HG02840 (cell line): ENCODE results near the gene TRIM46.
"Not testable (repeated sequence)": the region's sequence is repeated elsewhere in the genome, so short reads cannot be mapped to it uniquely, and the experiment has no call there.

Experiments used
- ATAC-seq: cut with Tn5 transposase; IDR thresholded peaks from one replicate; pipeline ENCODE4 v1.9.1; 2021; ENCODE audit warnings: mild to moderate bottlenecking, moderate library complexity, moderate number of reproducible peaks; ENCODE audit not compliant: unreplicated experiment, low FRiP score

TRIM46 gene

DNA sequence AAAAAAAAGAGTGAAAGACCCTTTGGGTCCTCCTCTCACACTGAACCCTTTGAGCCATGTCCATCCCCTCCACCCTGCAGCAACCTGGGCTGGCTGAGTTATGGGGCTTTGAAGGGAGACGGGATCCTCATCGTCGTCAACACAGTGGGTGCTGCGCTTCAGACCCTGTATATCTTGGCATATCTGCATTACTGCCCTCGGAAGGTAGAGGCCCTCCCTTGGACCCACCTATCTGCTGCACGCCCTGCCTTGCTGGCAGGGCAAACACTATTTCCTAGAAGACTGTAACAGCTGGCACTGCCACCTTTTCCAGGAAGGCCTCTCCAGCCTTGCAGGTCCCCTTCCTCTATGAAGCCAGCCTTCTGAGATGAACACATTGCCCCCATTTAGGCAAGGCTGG is 36.9 kb upstream of the TRIM46 start:
- no peak for ATAC-seq

DNA sequence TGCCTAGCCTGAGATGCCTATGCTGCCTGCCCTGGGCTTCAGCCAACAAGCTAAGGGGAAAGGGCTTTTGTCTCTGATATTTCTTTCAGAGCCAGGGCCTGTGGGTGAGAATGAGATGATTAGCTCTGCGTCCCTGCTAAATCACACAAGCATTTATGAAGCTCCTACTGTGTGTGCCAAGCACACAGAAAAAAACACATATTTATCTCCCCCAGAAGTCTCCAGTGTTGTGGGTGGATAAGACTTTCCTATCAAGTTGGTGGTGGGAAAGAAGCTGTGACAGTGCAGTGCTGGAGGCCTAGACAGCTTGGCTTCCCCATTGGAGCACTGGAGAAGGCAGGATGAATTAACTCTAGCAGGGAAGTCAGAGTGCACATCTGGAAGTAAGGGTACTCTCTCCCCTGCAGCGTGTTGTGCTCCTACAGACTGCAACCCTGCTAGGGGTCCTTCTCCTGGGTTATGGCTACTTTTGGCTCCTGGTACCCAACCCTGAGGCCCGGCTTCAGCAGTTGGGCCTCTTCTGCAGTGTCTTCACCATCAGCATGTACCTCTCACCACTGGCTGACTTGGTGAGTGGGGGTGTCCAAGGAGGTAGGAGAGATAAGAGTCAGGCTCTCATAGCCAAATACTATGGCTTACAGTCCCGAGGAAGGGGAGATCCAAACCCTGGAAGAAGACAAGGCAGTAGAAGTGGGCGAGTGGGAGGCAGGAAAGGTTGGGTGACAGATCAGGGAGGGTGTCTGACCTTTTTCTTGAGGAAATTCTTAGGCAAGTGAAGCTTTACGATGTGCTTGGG is 36.3 kb upstream of the TRIM46 start:
- no peak for ATAC-seq

DNA sequence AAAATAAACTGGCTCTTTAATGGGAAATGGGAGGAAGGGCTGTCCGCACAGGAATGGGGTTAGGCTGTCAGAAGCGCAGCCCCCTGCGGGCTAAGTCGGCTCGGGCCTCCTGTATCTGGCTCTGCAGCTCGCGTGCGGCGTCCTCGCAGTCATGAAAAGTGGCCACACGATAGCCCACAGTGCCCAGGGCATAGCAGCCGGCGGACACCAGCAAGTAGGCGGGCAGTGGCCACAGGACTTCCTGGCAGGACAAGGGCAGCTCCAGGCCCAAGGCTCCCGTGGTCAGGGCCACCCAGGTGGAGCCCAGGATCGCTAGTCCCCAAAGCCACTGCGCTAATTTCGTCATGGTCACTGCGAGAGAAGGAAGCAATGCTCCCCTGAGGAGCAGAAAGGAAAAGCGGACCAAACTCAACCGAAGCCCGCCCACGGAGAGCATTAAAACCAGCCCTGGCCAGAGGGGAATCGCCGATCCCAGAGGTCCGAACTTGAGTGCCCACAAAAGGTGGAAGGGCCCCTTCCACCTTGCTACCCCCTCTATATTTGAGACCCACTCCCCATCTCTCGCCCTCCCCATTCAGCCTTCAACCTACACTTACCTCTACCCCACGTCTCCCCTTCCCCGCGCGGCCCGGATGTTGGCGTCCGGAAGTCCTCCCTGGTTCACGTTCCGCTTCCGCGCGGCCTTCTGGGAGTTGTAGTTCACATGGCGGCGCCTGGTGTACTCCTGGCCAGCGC is 33.6 kb upstream of the TRIM46 start, which contains the start of gene DPM3:
Gene DPM3, minus strand, starts transcription at position 637 of the 735 bp plus-strand sequence. Its CDS starts 291 bp downstream, at position 346.
- ATAC-seq: peak; percentile 49

DNA sequence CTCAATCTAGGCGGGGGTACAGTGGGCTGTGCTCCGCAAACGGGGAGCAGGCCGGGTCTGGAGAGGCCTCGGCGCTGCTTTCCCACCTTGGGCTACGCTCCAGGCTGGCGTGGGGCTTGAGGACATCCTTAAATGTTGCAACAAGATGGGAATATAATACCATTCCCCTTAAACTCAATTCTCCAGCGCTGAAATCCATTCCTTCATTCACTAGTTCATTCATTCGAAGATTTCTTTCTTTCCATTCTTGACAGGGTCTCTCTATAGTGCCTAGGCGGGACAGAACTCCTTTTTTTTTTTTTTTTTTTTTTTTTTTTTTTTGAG is 33.1 kb upstream of the TRIM46 start:
- ATAC-seq: no peak

DNA sequence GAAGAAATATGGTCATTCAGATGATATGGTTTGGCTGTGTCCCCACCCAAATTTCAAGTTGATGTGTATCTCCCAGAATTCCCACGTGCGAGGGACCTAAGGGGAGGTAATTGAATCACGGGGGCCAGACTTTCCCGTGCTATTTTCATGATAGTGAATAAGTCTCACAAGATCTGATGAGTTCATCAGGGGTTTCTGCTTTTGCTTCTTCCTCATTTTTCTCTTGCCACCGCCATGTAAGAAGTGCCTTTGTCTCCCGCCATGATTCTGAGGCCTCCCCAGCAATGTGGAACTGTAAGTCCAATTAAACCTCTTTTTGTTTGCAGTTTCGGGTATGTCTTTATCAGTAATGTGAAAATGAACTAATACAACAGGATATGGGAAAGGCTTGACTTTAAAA is 31.9 kb upstream of the TRIM46 start:
- no peak for ATAC-seq

DNA sequence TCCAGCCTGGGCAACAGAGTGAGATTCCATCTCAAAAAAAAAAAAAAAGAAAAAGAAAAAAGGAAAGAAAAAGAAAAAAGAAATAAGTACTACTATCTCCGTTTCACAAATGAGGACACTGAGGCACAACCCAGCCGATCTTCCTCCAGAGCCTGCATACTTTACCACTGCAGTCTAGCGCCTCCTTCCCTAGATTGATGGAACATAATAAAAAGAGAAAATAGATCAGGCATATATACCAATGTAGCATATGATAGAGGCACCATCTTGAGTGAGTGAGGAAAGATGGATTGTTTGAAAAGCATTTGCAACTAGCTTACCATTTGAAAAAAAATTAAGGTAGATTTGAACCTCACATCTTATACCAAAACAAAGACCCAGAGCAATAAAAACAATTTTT is 28.2 kb upstream of the TRIM46 start:
- no peak for ATAC-seq

DNA sequence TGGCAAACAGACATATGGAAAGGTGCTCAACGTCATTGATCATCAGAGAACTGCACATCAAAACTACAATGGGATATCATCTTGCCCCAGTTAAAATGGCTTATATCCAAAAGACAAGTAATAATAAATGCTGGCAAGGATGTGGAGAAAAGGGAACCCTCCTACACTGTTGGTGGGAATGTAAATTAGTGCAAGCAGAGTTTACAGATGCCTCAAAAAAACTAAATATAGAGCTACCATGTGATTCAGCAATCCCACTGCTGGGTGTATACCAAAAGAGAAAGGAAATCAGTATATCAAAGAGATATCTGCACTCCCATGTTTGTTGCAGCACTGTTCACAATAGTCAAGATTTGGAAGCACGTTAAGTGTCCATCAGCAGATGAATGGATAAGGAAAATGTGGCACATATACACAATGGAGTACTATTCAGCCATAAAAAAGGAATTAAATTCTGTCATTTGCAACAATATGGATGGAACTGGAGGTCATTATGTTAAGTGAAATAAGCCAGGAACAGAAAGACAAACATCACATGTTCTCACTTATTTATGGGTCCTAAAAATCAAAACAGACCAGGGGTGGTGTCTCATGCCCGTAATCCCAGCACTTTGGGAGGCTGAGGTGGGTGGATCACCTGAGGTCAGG is 17.5 kb upstream of the TRIM46 start:
- not testable (repeated sequence) for ATAC-seq

DNA sequence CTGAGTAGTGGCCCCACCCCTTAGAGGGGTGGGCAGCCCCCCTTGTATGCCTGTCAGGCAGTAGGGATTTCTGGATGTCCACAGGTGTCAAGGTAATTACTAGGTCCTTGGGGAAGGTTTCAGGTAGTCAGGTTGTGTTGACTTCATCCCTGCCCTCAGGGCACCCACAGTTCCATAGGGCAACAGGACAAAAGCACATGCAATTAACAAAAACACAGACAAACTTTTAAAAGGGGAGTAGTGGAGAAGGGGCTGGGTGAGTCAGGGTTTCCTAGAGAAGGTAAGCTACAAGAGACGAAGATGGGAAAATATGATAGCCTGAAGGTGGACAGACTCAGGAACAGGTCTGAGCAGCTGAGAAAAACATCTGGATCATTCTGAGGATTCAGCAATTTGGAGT is 14.7 kb upstream of the TRIM46 start:
- ATAC-seq: no peak

DNA sequence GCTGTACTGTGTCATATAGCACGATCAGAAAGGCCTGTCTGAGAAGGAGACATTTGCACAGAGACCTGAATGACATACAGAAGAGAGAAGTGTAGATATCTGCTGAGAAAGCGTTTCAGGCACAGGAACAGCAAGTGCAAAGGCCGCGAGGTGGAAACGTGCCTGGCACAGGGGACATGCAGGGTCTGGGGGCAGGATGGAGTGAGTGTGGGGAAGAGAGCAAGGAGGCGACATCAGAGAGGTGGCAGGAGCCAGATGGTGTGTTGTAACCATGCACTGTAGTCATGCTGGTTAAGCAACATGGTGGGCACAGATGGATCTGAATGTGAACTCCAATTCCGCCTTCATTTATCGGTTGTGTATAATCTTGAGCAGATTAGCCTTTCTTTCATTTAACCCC is 13.5 kb upstream of the TRIM46 start:
- ATAC-seq: no peak

DNA sequence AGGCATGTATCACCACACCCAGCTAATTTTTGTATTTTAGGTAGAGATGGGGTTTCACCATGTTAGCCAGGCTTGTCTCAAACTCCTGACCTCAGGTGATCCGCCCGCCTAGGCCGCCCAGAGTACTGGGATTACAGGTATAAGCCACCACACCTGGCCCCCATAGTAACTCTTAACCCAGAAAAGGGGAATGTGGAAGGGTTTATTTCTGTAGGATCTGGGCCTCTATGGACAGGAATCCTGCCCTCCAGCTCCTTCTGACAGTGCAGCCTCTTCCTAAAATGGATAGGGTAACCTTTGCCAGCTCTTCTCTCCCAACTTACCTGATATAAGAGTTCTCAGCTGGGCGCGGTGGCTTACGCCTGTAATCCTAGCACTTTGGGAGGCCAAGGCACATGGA is 11.0 kb upstream of the TRIM46 start:
- not testable (repeated sequence) for ATAC-seq

DNA sequence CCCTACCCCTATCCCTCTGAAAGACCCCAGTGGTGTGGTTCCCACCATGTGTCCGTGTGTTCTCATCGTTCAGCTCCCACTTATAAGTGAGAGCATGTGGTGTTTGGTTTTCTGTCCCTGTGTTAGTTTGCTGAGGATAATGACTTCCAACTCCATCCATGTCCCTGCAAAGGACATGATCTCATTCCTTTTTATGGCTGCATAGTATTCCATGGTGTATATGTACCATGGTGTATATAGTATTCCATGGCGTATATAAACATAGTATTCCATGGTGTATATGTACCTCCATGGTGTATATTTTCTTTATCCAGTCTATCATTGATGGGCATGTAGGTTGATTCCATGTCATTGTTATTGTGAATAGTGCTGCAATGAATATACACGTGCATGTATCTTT is 9.9 kb upstream of the TRIM46 start:
- ATAC-seq: not testable (repeated sequence)

DNA sequence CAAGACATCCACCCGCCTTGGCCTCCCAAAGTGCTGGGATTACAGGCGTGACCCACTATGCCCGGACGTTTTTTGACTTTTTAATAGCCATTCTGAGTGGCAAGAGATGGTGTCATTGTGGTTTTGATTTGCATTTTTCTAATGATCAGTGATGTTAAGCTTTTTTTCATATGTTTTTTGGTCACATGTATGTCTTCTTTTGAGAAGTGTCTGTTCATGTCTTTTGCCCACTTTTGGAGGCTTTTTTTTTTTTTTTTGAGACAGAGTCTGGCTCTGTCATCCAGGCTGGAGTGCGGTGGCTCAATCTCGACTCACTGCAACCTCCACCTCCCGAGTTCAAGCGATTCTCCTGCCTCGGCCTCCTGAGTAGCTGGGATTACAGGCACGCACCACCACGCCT is 9.0 kb upstream of the TRIM46 start:
- ATAC-seq: not testable (repeated sequence)

DNA sequence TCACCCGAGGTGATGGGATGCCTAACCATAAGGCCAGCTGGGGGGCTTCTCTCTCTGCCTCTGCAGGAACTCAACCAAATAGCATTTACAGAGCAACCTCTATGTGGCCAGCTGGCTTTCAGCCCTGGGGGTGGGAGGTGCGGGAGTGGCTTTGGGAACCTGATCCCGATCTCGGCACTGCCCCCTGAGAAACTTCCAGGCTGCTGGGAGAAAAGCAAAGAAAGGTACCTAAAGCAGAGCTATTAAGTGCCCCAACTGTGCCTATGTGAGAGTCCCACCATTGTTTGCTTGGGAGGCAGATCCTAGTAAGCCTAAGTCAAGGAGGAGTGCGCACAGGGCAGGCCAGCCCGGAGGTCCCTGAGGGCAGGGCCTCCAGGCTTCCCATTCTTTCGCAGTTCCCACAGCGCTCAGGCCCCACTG is 7.6 kb upstream of the TRIM46 start:
- ATAC-seq: no peak

DNA sequence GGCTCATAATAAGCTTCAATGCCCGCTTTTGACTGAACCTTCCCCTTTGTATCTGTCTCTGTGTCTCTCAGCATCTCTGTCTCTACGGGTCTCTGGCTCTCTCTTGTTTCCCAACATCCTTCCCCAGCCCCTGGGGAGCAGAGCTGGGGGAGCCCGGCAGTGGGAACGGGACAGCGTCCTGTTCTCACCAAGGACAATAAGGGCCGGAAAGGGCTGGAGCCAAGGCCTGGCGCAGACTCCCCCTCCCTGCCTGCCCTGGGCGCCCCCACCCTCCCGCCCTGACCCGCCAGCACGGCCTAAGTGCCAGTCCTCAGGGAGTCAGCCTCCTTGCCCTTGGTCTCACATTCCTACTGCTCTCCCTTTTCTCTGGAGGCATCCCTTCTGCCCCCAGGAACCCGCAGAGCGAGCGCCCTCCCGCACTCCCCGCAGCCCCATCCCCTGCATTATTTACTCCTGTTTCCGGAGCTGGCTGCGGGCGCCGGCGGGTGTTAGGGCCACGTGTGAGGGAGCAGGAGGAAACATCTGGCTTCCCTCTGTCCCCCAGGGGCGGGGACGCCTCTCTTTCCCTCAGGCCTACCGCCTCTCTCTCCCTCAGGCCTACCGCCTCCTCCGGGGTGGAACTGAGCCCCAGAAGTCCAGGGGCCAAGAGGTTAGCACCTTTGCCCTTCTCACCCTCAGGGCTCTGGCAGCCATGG is 7.0 kb upstream of the TRIM46 start:
- ATAC-seq: no peak

DNA sequence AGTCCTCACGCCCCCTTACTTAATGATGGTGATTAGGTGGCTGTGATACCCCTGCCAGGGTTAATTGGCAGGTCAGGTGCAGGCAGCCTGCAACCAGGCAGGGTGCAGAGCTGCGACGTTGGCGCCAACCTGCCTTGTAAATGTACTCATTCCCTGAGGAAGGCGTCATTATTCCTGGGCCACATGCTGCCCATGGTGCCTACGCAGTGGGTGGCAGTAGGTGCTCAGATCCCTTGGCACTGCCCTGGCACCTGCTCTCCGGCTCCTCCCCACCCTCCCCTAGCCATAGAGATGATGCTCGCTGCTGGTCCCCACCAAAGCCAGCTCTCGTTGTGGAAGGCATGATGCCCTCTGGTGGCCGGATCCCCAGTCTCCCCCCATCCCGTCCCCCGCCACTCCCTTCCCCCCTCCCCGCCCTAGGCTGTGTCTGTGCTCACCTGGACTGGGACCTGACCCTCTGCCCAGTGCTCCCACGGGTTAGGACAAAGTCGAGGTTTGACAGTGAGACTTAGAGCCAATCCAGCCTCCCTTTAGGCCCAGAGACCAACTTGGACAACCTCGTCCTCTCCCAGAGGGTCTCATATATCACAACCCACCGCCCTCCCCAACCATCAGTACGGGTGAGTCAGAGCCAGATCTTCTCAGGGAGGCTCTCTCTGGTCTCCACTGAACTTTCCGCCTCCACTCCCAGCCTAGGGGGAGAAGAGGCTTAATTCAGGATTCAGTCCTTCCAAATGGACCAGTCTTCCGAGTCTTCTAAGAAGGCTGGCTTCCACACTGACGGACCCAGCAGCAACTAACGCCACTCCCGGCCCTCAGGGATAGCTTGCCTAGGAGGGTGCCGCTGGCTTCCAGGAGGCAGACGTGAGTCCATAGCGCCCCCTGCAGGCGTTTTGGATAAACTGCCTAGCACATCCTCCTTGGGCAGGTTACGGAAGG is 6.2 kb upstream of the TRIM46 start:
- no peak for ATAC-seq

DNA sequence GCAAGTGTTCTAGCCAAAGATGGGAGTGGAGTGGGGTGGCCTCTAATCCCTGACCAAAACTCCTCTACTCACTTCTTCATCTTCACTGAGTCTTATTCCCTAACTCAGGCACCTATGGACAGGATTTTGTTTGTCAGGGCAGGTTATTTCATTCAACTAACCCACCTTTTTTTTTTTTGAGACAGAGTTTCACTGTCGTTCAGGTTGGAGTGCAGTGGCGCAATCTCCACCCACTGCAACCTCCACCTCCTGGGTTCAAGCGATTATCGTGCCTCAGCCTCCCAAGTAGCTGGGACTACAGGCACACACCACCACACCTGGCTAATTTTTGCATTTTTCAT is 5.6 kb upstream of the TRIM46 start:
- not testable (repeated sequence) for ATAC-seq

DNA sequence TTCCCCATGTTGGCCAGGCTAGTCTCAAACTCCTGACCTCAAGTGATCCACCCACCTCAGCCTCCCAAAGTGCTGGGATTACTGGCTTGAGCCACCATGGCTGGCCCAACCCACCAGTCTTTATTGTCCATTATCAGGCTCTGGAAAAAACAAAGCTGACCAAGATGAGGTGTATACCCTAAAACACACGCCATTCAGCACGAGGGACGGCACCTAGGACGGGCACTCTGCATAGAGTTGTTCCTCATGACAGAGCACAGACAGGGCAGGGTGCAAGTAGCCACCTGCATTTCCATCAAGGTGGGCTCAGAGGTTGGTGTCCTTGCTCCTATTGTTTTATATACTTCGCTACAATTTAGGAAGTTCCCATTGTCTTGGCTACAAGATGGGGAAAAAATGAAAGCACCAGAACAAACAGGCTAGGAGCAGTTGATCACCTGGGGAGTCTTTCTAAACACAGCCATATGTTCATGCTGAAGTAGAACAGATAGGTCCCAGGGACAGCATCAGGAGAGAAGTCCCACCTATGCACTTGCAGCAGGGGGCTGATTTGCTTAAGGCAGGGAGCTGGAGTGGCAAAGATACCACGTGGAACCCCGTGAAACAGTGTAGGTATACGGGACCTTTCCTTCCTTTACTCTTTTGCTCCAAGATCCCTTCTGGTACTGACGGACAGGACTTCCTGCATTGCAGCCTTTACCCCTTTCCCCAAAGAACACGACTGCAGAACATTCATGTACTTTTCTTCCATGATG is 5.0 kb upstream of the TRIM46 start:
- no peak for ATAC-seq

DNA sequence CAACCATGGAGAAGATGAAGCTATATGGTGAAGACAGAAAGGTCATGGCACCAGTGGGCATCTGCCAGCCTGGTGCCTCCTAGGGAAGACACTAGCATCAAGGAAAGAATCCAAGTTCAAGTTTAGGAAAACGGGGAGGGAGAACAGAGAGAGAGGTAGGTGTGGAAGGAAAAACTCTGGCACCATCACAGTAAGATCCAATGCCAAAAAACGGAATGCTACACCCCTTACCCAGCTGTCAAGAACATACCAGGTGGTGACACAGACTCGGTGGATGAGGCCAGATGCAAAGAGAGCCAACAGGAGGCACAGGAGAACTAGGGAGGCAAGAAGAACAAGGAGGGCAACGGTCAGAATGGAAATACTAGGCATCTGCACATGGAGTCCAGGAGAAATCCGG is 4.1 kb upstream of the TRIM46 start:
- no peak for ATAC-seq

DNA sequence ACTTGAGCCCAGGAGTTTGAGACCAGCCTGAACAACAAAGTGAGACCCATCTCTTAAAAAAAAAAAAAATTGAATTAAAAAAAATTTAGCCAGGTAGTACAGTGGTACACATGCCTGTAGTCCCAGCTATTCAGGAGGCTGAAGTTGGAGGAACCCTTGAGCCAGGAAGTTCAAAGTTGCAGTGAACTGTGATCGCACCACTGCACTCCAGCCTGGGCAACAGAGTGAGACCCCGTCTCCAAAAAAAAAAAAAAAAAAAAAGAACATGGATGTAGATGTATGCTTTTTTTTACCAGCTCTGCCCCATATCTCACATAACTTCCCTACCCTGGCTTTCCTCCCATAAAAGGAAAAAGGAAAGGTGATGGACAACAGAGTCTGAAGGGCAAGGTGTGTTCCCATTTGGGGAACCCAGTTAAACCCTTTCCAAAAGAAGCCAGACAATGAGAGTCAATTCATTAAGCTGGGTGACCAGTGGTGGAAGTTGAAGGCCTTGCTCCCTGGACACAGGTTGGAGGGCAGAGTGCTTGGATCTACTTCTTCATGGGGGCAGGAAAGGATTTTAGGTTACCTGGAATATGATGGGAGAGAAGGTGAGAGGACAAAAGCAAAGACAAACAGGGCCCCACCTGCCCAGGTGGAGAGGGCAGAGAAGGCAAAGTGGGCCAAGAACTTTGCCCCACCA is 3.4 kb upstream of the TRIM46 start:
- no peak for ATAC-seq
